BLaER1 (cell line): ENCODE data around the gene TOP1.

Source experiments
- H3K27ac ChIP-seq: shearing (Covaris generic); formaldehyde crosslinking; 2 replicates; pipeline ENCODE4 v1.8.1; 2022
- H3K27me3 ChIP-seq: shearing (Covaris generic); formaldehyde crosslinking; 2 replicates; pipeline ENCODE4 v1.8.1; 2022
- H3K36me3 ChIP-seq: shearing (Covaris generic); formaldehyde crosslinking; 2 replicates; pipeline ENCODE4 v1.8.1; 2022
- H3K4me1 ChIP-seq: shearing (Covaris generic); formaldehyde crosslinking; 2 replicates; pipeline ENCODE4 v1.8.1; 2022
- H3K4me2 ChIP-seq: shearing (Covaris generic); formaldehyde crosslinking; 2 replicates; pipeline ENCODE4 v1.8.1; 2022
- H3K4me3 ChIP-seq: shearing (Covaris generic); formaldehyde crosslinking; 2 replicates; pipeline ENCODE4 v1.8.1; 2022
- H3K9ac ChIP-seq: shearing (Covaris generic); formaldehyde crosslinking; 2 replicates; pipeline ENCODE4 v1.8.1; 2022
- H3K9me3 ChIP-seq: shearing (Covaris generic); formaldehyde crosslinking; 2 replicates; pipeline ENCODE4 v1.8.1; 2022
- H4K20me1 ChIP-seq: shearing (Covaris generic); formaldehyde crosslinking; 2 replicates; pipeline ENCODE4 v1.8.1; 2022
- Cebpa-rat ChIP-seq: shearing (Covaris generic); IDR thresholded peaks from 2 replicates; pipeline ENCODE4 v1.8.1; 2022

Gene TOP1

GRCh38 chr20:41065716-41066115, 37.1 kb downstream of the TOP1 start:
- Histone ChIP-seq H3K27ac (no peak overlapping the region), H3K4me2 (no peak overlapping the region), H3K9ac (no peak overlapping the region), H3K9me3 (no peaks in the 10 kb centered on the region; the same call in 1 of the 2 replicates), H3K27me3 (no peaks in the 10 kb centered on the region), H3K36me3 (peaks cover 97% of the 10 kb centered on the region), H4K20me1 (peaks cover 98% of the 10 kb centered on the region), H3K4me3 (no peak overlapping the region), H3K4me1 (peaks cover 5% of the 10 kb centered on the region)
- TF ChIP-seq Cebpa-rat: no peak

GRCh38 chr20:41068806-41069205, 40.2 kb downstream of the TOP1 start:
- no peaks in the 10 kb centered on the region for H3K9me3 ChIP-seq
- peaks cover 82% of the 10 kb centered on the region for H3K36me3 ChIP-seq
- H3K4me3 ChIP-seq: no peak overlapping the region
- no peak overlapping the region for H3K9ac ChIP-seq
- TF ChIP-seq Cebpa-rat: no peak
- H3K4me1 ChIP-seq: peaks cover 36% of the 10 kb centered on the region
- H4K20me1 ChIP-seq: peaks cover 98% of the 10 kb centered on the region
- no peak overlapping the region for H3K27ac ChIP-seq
- H3K27me3 ChIP-seq: no peaks in the 10 kb centered on the region
- H3K4me2 ChIP-seq: no peak overlapping the region

DNA sequence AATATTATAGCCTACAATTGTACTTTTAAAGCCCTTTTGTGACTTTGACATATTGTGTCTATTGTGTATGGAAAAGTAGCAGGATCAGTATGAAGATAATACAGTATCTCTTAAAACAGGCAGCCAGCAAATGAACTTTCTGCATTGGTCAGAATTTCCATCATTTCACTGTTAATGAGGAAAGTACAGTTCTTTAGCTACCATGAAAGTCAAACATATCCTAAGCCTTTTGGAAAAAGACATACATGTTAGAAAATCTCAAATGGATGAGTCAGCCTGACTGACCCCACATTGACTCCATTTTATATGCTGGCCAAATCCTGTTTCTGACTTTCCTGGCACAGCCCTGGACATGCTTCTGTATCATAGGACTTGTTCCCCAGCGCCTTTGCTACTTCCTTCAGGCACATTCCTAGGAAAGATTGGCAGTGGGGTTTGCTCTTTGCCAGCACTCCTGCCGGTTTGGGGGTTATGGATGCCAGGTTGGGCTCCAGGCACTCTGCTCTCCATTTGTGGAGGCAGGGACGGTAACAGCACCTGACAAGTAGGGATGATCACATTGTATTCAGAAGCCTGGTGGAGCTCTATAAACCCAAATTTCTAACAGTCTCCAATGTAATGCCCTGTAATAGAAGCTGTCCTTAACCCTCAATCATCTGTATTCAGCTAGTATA, 43.7 kb downstream of the TOP1 start:
- Histone ChIP-seq H3K27ac (peak overlapping the region; percentile 8), H3K27me3 (no peaks in the 10 kb centered on the region), H3K4me2 (peak overlapping the region; percentile 68), H3K9ac (peak overlapping the region; percentile 11; the same call in 1 of the 2 replicates), H3K36me3 (peaks cover 80% of the 10 kb centered on the region), H3K4me1 (peaks cover 37% of the 10 kb centered on the region), H3K4me3 (no peak overlapping the region), H3K9me3 (no peaks in the 10 kb centered on the region), H4K20me1 (peaks cover 100% of the 10 kb centered on the region)
- TF ChIP-seq Cebpa-rat: no peak

DNA sequence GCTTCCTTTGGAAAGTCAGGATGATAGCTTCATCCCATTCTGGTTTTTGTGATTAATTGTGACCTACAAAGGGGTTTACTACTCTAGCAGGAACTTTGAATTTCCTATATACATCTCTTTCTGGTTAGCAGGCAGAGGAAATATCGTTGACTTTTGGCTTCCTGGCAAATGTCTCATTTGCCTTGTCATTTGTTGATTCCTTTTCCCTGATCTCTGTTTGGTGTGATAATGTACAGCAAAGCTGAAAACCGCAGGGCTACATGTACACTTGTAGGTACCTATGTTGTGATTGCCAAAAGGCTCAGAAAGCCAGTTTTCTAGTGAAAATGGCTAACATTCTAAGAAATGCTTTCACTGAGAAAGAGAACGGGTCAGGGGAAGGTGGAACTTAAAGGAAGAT, 44.3 kb downstream of the TOP1 start:
- Histone ChIP-seq H3K9me3 (no peaks in the 10 kb centered on the region), H3K27ac (peak overlapping the region; percentile 8), H3K9ac (peak overlapping the region; percentile 11; the same call in 1 of the 2 replicates), H3K36me3 (peaks cover 80% of the 10 kb centered on the region), H3K4me3 (no peak overlapping the region), H4K20me1 (peaks cover 99% of the 10 kb centered on the region), H3K27me3 (no peaks in the 10 kb centered on the region), H3K4me2 (peak overlapping the region; percentile 68), H3K4me1 (peaks cover 43% of the 10 kb centered on the region)
- TF ChIP-seq Cebpa-rat: no peak

GRCh38 chr20:41074441-41074840, 45.8 kb downstream of the TOP1 start:
- no peak overlapping the region for H3K4me2 ChIP-seq
- peaks cover 80% of the 10 kb centered on the region for H3K36me3 ChIP-seq
- TF ChIP-seq Cebpa-rat: no peak
- H3K9ac ChIP-seq: no peak overlapping the region
- peaks cover 48% of the 10 kb centered on the region for H3K4me1 ChIP-seq
- H3K27ac ChIP-seq: no peak overlapping the region
- H4K20me1 ChIP-seq: peaks cover 99% of the 10 kb centered on the region
- no peaks in the 10 kb centered on the region for H3K27me3 ChIP-seq
- no peak overlapping the region for H3K4me3 ChIP-seq
- H3K9me3 ChIP-seq: no peaks in the 10 kb centered on the region

DNA sequence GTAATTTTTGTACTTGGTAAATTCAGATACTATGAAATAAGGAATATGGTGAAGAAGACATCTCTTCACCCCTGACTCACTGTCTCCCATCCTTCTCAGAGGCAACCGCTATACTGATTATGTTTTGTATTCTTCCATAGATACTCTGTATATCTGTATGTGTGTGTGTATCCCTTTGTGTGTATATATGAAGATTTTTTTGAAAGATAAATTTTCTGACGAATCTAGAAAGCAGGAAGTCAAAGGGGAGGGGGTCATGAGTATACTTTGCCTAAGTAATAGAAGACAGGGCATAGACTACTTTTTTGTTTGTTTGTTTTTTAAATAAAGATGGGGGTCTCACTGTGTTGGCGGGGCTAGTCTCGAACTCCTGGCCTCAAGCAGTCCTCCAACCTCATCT, 48.2 kb downstream of the TOP1 start:
- peaks cover 89% of the 10 kb centered on the region for H4K20me1 ChIP-seq

DNA sequence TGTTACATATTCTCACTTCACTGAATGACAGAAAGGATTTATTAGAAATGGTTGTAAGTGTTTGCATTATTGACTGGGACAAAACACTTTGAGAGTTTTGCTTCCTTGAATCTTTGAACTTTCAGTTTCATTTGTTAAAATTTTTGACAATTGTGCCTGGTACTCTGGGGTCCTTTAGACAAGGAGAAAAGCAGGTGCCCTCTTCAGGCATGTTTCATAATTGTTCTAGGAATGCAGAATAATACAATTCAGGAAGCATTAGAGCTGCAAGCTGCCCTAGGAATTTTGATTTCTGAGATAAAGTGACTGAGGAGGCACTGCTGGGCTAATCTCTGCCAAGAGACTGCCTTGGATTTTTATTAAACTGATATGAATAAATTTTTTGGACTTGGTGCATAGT, 49.7 kb downstream of the TOP1 start:
- peaks cover 18% of the 10 kb centered on the region for H3K4me1 ChIP-seq
- H3K9me3 ChIP-seq: no peaks in the 10 kb centered on the region
- no peak overlapping the region for H3K4me3 ChIP-seq
- no peak overlapping the region for H3K4me2 ChIP-seq
- H3K9ac ChIP-seq: no peak overlapping the region
- TF ChIP-seq Cebpa-rat: no peak
- no peak overlapping the region for H3K27ac ChIP-seq
- H4K20me1 ChIP-seq: peaks cover 88% of the 10 kb centered on the region
- H3K27me3 ChIP-seq: no peaks in the 10 kb centered on the region
- peaks cover 95% of the 10 kb centered on the region for H3K36me3 ChIP-seq

More for the DNA sequence above, 48.2 kb downstream of the TOP1 start:
- H3K36me3 ChIP-seq: peaks cover 80% of the 10 kb centered on the region
- H3K4me3 ChIP-seq: no peak overlapping the region
- no peak for TF ChIP-seq Cebpa-rat
- no peak overlapping the region for H3K27ac ChIP-seq
- peaks cover 33% of the 10 kb centered on the region for H3K4me1 ChIP-seq
- H3K9me3 ChIP-seq: no peaks in the 10 kb centered on the region
- H3K4me2 ChIP-seq: no peak overlapping the region
- H3K9ac ChIP-seq: no peak overlapping the region
- no peaks in the 10 kb centered on the region for H3K27me3 ChIP-seq

GRCh38 chr20:41079066-41079465, 50.4 kb downstream of the TOP1 start:
- H3K27me3 ChIP-seq: no peaks in the 10 kb centered on the region
- H4K20me1 ChIP-seq: peaks cover 81% of the 10 kb centered on the region
- no peak for TF ChIP-seq Cebpa-rat
- peaks cover 97% of the 10 kb centered on the region for H3K36me3 ChIP-seq
- no peaks in the 10 kb centered on the region for H3K9me3 ChIP-seq
- H3K9ac ChIP-seq: no peak overlapping the region
- no peak overlapping the region for H3K4me3 ChIP-seq
- H3K4me2 ChIP-seq: no peak overlapping the region
- H3K4me1 ChIP-seq: peaks cover 12% of the 10 kb centered on the region; the same call in 1 of the 2 replicates
- H3K27ac ChIP-seq: no peak overlapping the region

- Histone ChIP-seq H3K27ac (no peak overlapping the region), H3K9ac (no peak overlapping the region), H3K4me1 (peaks cover 12% of the 10 kb centered on the region; the same call in 1 of the 2 replicates), H3K9me3 (no peaks in the 10 kb centered on the region), H3K36me3 (peaks cover 99% of the 10 kb centered on the region), H3K4me3 (no peak overlapping the region), H4K20me1 (peaks cover 63% of the 10 kb centered on the region), H3K4me2 (no peak overlapping the region), H3K27me3 (no peaks in the 10 kb centered on the region)
- TF ChIP-seq Cebpa-rat: no peak
Observed at GRCh38 chr20:41080866-41081265, 52.2 kb downstream of the TOP1 start.

DNA sequence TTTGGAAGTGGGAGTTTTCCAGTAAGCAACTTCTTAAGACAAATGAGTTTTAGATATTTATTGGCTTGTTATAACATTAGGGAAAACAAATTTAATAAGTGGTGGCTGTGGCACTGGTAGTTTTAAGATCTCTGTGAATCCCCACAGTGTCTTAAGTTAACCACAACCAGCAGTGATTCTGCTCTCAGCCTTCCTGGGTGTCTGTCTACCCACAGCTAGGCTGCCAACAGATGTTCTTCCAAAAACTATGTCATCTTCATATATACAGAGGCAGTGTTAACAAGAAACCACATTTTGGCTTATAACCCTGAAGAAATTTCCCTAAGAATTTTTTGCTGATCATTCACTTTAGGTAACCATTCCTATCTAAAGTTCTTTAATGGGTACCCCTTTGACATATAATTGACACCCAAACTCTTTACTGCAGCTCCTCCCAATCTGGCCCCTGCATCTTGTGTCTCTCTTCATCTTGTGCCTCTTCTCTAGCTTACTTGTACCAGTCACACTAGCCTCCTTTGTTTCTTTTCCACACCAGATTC, 52.7 kb downstream of the TOP1 start:
- Histone ChIP-seq H3K9me3 (no peaks in the 10 kb centered on the region), H3K4me1 (peaks cover 12% of the 10 kb centered on the region; the same call in 1 of the 2 replicates), H3K27ac (no peak overlapping the region), H4K20me1 (peaks cover 58% of the 10 kb centered on the region), H3K36me3 (peaks cover 98% of the 10 kb centered on the region), H3K27me3 (no peaks in the 10 kb centered on the region), H3K4me3 (no peak overlapping the region), H3K9ac (no peak overlapping the region), H3K4me2 (no peak overlapping the region)
- no peak for TF ChIP-seq Cebpa-rat
